K562 (cell line): ENCODE data around the gene DAGLA. TPM values are rescaled to one million over a fixed set of nuclear protein-coding genes. Genes with fewer than 3 reads are reported as not detected.

Source experiments
- ATAC-seq: fragments of 200-7000 bp; cut with Tn5 transposase; 3 replicates; pipeline ENCODE4 v1.9.1; 2020; ENCODE audit warnings: moderate library complexity
- BruUV-seq: library from RNA; stranded (reverse); fragments of 400-500 nt; replicated peaks from 2 replicates; lab custom pipeline; 2021; lab: Mats Ljungman, UMichigan
- CTCF ChIA-PET: fragments of 300-600 bp; formaldehyde crosslinking; extraction: SDS; loops from one replicate; lab custom pipeline; 2021; ENCODE audit warnings: low intra/inter-chr PET ratio; lab: Yijun Ruan, JAX
- POLR2A ChIA-PET: fragments of 300-600, 350-650 bp; sonication (Branson Sonifier 250); formaldehyde crosslinking; extraction: SDS; loops from one replicate; lab custom pipeline; 2021; ENCODE audit warnings: antibody characterized with exemption, inconsistent platforms; lab: Yijun Ruan, JAX
- DNase-seq, 4 experiments: peaks; one replicate each; pipeline versions ENCODE4 v3.0.0 to v3.0.0-alpha.2; 2011 to 2018; ENCODE audit warnings: low spot score in 3 of 4, mixed read lengths in 3 of 4; ENCODE audit errors: extremely low read depth in 1 of 4
- FAIRE-seq: peaks from 2 replicates; lab custom pipeline; 2011; peaks lifted over from hg19 to GRCh38; lab: Jason Lieb, UNC
- H2AFZ ChIP-seq: 2 replicates; pipeline ENCODE4 v1.6.0; 2011; ENCODE audit warnings: low read depth, low read length, control low read depth, inconsistent platforms
- H3K27ac ChIP-seq: fragments of 200-600 bp; 3 replicates; pipeline ENCODE4 v1.8.0; 2011; ENCODE audit warnings: low read depth, mild to moderate bottlenecking, control low read depth, inconsistent platforms, low read length, moderate library complexity, mixed read lengths; ENCODE audit errors: extremely low read depth
- H3K27me3 ChIP-seq, 2 experiments: fragments of 300-600 bp in 1 of 2; 2 replicates in 1 of 2; 3 replicates in 1 of 2; pipeline versions ENCODE4 v1.6.0 to v1.8.0; 2011; ENCODE audit warnings: inconsistent platforms in 2 of 2, low read length in 2 of 2, mild to moderate bottlenecking in 1 of 2, mixed read lengths in 1 of 2, moderate library complexity in 1 of 2; ENCODE audit not compliant: control insufficient read depth in 2 of 2, insufficient read depth in 2 of 2
- H3K36me3 ChIP-seq: fragments of 300-600 bp; 3 replicates; pipeline ENCODE4 v1.8.0; 2011; ENCODE audit warnings: mild to moderate bottlenecking, low read length, inconsistent platforms; ENCODE audit not compliant: control insufficient read depth, insufficient read depth
- H3K4me1 ChIP-seq, 2 experiments: fragments of 200-600 bp in 1 of 2; replicated peaks in 1 of 2; 2 replicates in 1 of 2; 3 replicates in 1 of 2; pipeline versions ENCODE4 v1.5.1 to v1.8.0; 2011; ENCODE audit warnings: inconsistent platforms in 2 of 2, low read length in 2 of 2, mild to moderate bottlenecking in 1 of 2, mixed read lengths in 1 of 2, moderate library complexity in 1 of 2; ENCODE audit not compliant: control insufficient read depth in 2 of 2, insufficient read depth in 2 of 2
- H3K4me2 ChIP-seq: 2 replicates; pipeline ENCODE4 v1.6.1; 2011; ENCODE audit warnings: low read length, control low read depth, inconsistent platforms, mixed read lengths; ENCODE audit not compliant: insufficient read depth
- H3K4me3 ChIP-seq: fragments of 200-600 bp; sonication (generic), shearing (Covaris generic); 2 replicates; pipeline ENCODE4 v1.5.1; 2016; ENCODE audit warnings: control low read depth, inconsistent platforms
- H3K79me2 ChIP-seq: fragments of 200-600 bp; 3 replicates; pipeline ENCODE4 v1.8.0; 2011; ENCODE audit warnings: low read length, inconsistent platforms; ENCODE audit not compliant: control insufficient read depth, insufficient read depth
- H3K9ac ChIP-seq, 2 experiments: 2 replicates each; pipeline versions ENCODE4 v1.6.0 to v1.6.1; 2011; ENCODE audit warnings: low read depth in 2 of 2, low read length in 2 of 2, control low read depth in 1 of 2, inconsistent platforms in 1 of 2, mild to moderate bottlenecking in 1 of 2, mixed read lengths in 1 of 2; ENCODE audit not compliant: insufficient read depth in 1 of 2
- H3K9me1 ChIP-seq: one replicate; pipeline ENCODE4 v1.6.0; 2011; ENCODE audit warnings: inconsistent platforms, mild to moderate bottlenecking, low read length, moderate library complexity; ENCODE audit not compliant: control insufficient read depth, insufficient read depth
- H3K9me3 ChIP-seq: replicated peaks from 2 replicates; pipeline ENCODE4 v1.5.1; 2011; ENCODE audit warnings: low read depth, low read length, inconsistent platforms; ENCODE audit not compliant: control insufficient read depth, insufficient read depth
- H4K20me1 ChIP-seq: replicated peaks from 2 replicates; pipeline ENCODE4 v1.6.1; 2011; ENCODE audit warnings: low read length, inconsistent platforms, mixed read lengths; ENCODE audit not compliant: control insufficient read depth, insufficient read depth
- AFF4 ChIP-seq: sonication (generic); formaldehyde crosslinking; IDR thresholded peaks from 2 replicates; pipeline ENCODE4 v1.8.0; 2023; ENCODE audit warnings: mild to moderate bottlenecking, missing genetic modification reagents
- CAMTA2 ChIP-seq: fragments of 250-450 bp; sonication (Bioruptor Pico); conservative IDR thresholded peaks from 2 replicates; pipeline ENCODE4 v1.5.1; 2022
- CEBPG ChIP-seq, 3 experiments: fragments of 200-800 bp in 1 of 3; sonication (Bioruptor generic) in 1 of 3; sonication (generic) in 1 of 3; formaldehyde crosslinking in 1 of 3; IDR thresholded peaks in 2 of 3; conservative IDR thresholded peaks in 1 of 3; 2 replicates each; pipeline versions ENCODE4 v1.6.1 to v1.8.0; 2016 to 2022; ENCODE audit warnings: missing compliant biosample characterization in 2 of 3, missing genetic modification characterization in 2 of 3, mild to moderate bottlenecking in 1 of 3, missing genetic modification reagents in 1 of 3
- CREB1 ChIP-seq, 2 experiments: sonication (generic) in 1 of 2; formaldehyde crosslinking in 1 of 2; IDR thresholded peaks; 2 replicates each; pipeline versions ENCODE4 v1.6.1 to v1.8.0; 2012 to 2022; ENCODE audit warnings: inconsistent platforms in 1 of 2, mild to moderate bottlenecking in 1 of 2, missing genetic modification reagents in 1 of 2, moderate library complexity in 1 of 2
- DDX20 ChIP-seq: fragments of 450-650 bp; IDR thresholded peaks from 2 replicates; pipeline ENCODE4 v1.6.1; 2016; ENCODE audit warnings: missing genetic modification characterization, low read depth, mild to moderate bottlenecking, missing compliant biosample characterization, moderate library complexity
- KDM1A ChIP-seq, 2 experiments: fragments of 450-650 bp; IDR thresholded peaks; 2 replicates each; pipeline ENCODE4 v1.6.1; 2016; ENCODE audit warnings: mild to moderate bottlenecking in 2 of 2
- MAFG ChIP-seq: fragments of 450-650 bp; conservative IDR thresholded peaks from 2 replicates; pipeline ENCODE4 v1.6.1; 2016; ENCODE audit warnings: missing genetic modification characterization, missing compliant biosample characterization
- MTA2 ChIP-seq: fragments of 450-650 bp; IDR thresholded peaks from 2 replicates; pipeline ENCODE4 v1.6.1; 2016; ENCODE audit warnings: low read depth
- MYNN ChIP-seq, 2 experiments: sonication (generic); formaldehyde crosslinking in 1 of 2; IDR thresholded peaks; 2 replicates each; pipeline versions ENCODE4 v1.5.0 to v1.6.1; 2016 to 2020; ENCODE audit warnings: antibody characterized with exemption in 1 of 2, missing genetic modification reagents in 1 of 2
- NFE2 ChIP-seq: IDR thresholded peaks from 2 replicates; pipeline ENCODE4 v1.6.1; 2014; ENCODE audit warnings: antibody characterized with exemption, low read depth
- PURB ChIP-seq: sonication (generic); formaldehyde crosslinking; IDR thresholded peaks from 2 replicates; pipeline ENCODE4 v1.9.0; 2021; ENCODE audit warnings: low read depth, mild to moderate bottlenecking, missing genetic modification reagents
- RAD21 ChIP-seq, 2 experiments: fragments of 250-450 bp in 1 of 2; fragments of 450-650 bp in 1 of 2; sonication (Bioruptor Pico) in 1 of 2; formaldehyde crosslinking in 1 of 2; IDR thresholded peaks in 1 of 2; conservative IDR thresholded peaks in 1 of 2; 2 replicates each; pipeline versions ENCODE4 v1.4.0 to v1.8.0; 2020 to 2022; ENCODE audit warnings: mild to moderate bottlenecking in 2 of 2, moderate library complexity in 1 of 2
- SIN3A ChIP-seq, 2 experiments: fragments of 150-350 bp in 1 of 2; IDR thresholded peaks; 2 replicates each; pipeline ENCODE4 v1.6.1; 2011 to 2016; ENCODE audit warnings: borderline replicate concordance in 2 of 2, low read depth in 2 of 2, low read length in 2 of 2, mild to moderate bottlenecking in 2 of 2, moderate library complexity in 2 of 2; ENCODE audit not compliant: control insufficient read depth in 1 of 2
- TAL1 ChIP-seq: fragments of 450-650 bp; IDR thresholded peaks from 2 replicates; pipeline ENCODE4 v1.6.1; 2016; ENCODE audit warnings: mild to moderate bottlenecking
- ZNF311 ChIP-seq: fragments of 250-450 bp; sonication (Bioruptor Pico); IDR thresholded peaks from 2 replicates; pipeline ENCODE4 v1.4.0; 2020; ENCODE audit warnings: mild to moderate bottlenecking, moderate library complexity
- ZNF780A ChIP-seq: fragments of 250-450 bp; sonication (Bioruptor Pico); IDR thresholded peaks from 2 replicates; pipeline ENCODE4 v1.5.0; 2021; ENCODE audit warnings: mild to moderate bottlenecking
- WGBS: fragments of 100-300 bp; shearing (Covaris generic); methylation state at CpG from one replicate; pipeline ENCODE4 v1.1.6; 2016; ENCODE audit warnings: low coverage, mixed read lengths; ENCODE audit not compliant: insufficient coverage; ENCODE audit errors: missing lambda C conversion rate; 5-methylcytosine and 5-hydroxymethylcytosine counted together
- in situ Hi-C: fragments of 300-500 bp; cut with MboI; formaldehyde crosslinking; loops from 4 replicates; pipeline ENCODE4 v1.15.0; 2018; ENCODE audit warnings: inconsistent platforms, mixed read lengths
- intact Hi-C: fragments of 100-400 bp; cut with micrococcal nuclease; formaldehyde crosslinking; loops from 2 replicates; pipeline ENCODE4 v1.14.2; 2022
- polyA plus RNA-seq, 8 experiments: library from polyadenylated mRNA; depleted of rRNA in 4 of 8; stranded (reverse) in 5 of 8; unstranded in 3 of 8; fragments of >200 nt; fragmentation: Nextera tagmentation in 2 of 8; fragmentation: Illumina TruSeq in 1 of 8; extraction: Ambion mirVana in 2 of 8; extraction: Trizol in 1 of 8; gene quantifications; 2 replicates each; pipeline versions ENCODE4 v1.2.1 to v1.2.3, GENCODE V29; 2011 to 2014; ENCODE audit warnings: inconsistent platforms in 1 of 8, missing spikeins in 1 of 8
- total RNA-seq, 7 experiments: library from RNA; depleted of rRNA in 6 of 7; stranded (reverse); fragments of >200 nt in 6 of 7; fragmentation: Illumina TruSeq in 2 of 7; extraction: Trizol in 2 of 7; gene quantifications; 2 replicates each; pipeline versions ENCODE4 v1.2.1 to v1.2.3, GENCODE V29; 2011 to 2021; ENCODE audit warnings: low replicate concordance in 1 of 7

Gene DAGLA
- total and polyA plus RNA-seq, 9 of the 15 experiments (the other 6 are each of a cell fraction or from before 2014, with no cell fraction given) = 0.03 to 0.16 (median 0.04) TPM; not detected in 4

GRCh38 chr11:61733120-61733978 is 53.2 kb downstream of the DAGLA start:
- POLR2A ChIA-PET = interaction anchor here (0.6 to 1.6 kb wide), 5 partner anchors 9 to 59 kb away, joined by 3 to 4 read pairs (median 3); partner anchors contain the start of gene TMEM258
- WGBS = 11% methylated on average over 13 of the region's 13 CpGs
- TF ChIP-seq CAMTA2 (CRISPR knock-in tag) = no peak
- no peak for TF ChIP-seq DDX20 (tag)
- no peak for TF ChIP-seq PURB
- no peak for TF ChIP-seq ZNF780A
- TF ChIP-seq NFE2 = no peak
- peak; percentile 80 to 93 for TF ChIP-seq RAD21 (CRISPR knock-in tag; conservative IDR thresholded peaks at IDR 0.05 in 1 of 2, IDR thresholded peaks at IDR 0.05 in 1 of 2)
- TF ChIP-seq SIN3A (IDR thresholded peaks at IDR 0.05; ENCODE audit: borderline replicate concordance in 2 of 2, control insufficient read depth in 1 of 2, low read depth in 2 of 2, low read length in 2 of 2) = peak; percentile 63 to 72; a peak in 2 of 4 replicates
- TF ChIP-seq CREB1 (IDR thresholded peaks at IDR 0.05) = 0 out of 2 replicates have a peak, but pooled peaks have one; percentile 12
- no peak for TF ChIP-seq CREB1 (CRISPR knock-in tag; IDR thresholded peaks at IDR 0.05)
- no peak for TF ChIP-seq ZNF311
- peak; percentile 30; the same call in 1 of the 2 replicates for TF ChIP-seq CEBPG (CRISPR knock-in tag; IDR thresholded peaks at IDR 0.05)
- TF ChIP-seq CEBPG (tag; conservative IDR thresholded peaks at IDR 0.05 in 1 of 2, IDR thresholded peaks at IDR 0.05 in 1 of 2) = no peak
- TF ChIP-seq KDM1A (IDR thresholded peaks at IDR 0.05) = peak in 1 of 2 experiments; percentile 82; a peak in 2 of 4 replicates
- TF ChIP-seq MYNN (IDR thresholded peaks at IDR 0.05) = no peak
- no peak for TF ChIP-seq MYNN (CRISPR knock-in tag; IDR thresholded peaks at IDR 0.05)
- no peak for TF ChIP-seq MAFG (tag)
- no peak for TF ChIP-seq MTA2
- TF ChIP-seq AFF4 (CRISPR knock-in tag) = no peak
- TF ChIP-seq TAL1 = no peak

More at GRCh38 chr11:61733120-61733978, 53.2 kb downstream of the DAGLA start:
- in situ Hi-C loops = no loop called here
- DNase-seq (peak; percentile 87 to 90 (median 88)), ATAC-seq (peak; percentile 94), FAIRE-seq (peak; percentile 98)
- BruUV-seq = no TSS peak
- no peak overlapping the region for H3K4me2 ChIP-seq
- no peaks in the 10 kb centered on the region for H3K36me3 ChIP-seq
- no peak overlapping the region for H3K4me3 ChIP-seq
- peak overlapping the region in 1 of 2 experiments; percentile 74; a peak in 2 of 4 replicates for H3K9ac ChIP-seq
- peaks cover 4 to 46% of the 10 kb centered on the region in 2 experiments; a peak in 4 of 5 replicates for H3K27me3 ChIP-seq
- peaks cover 0 to 34% of the 10 kb centered on the region in 2 experiments; a peak in 2 of 5 replicates for H3K4me1 ChIP-seq
- intact Hi-C loops = loop anchor here (1.0 to 2.0 kb wide), 2 partner anchors 53 to 95 kb away; partner anchors contain the start of gene DAGLA
- H3K9me3 ChIP-seq = no peaks in the 10 kb centered on the region
- peaks cover 9% of the 10 kb centered on the region; the same call in 1 of the 2 replicates for H4K20me1 ChIP-seq
- no peak overlapping the region for H3K27ac ChIP-seq
- H3K79me2 ChIP-seq = no peaks in the 10 kb centered on the region
- no peaks in the 10 kb centered on the region for H3K9me1 ChIP-seq
- H2AFZ ChIP-seq = no peak overlapping the region
- CTCF ChIA-PET = interaction anchor here (0.6 to 2.4 kb wide), 4 partner anchors 10 to 264 kb away, joined by 3 to 17 read pairs (median 4); partner anchors contain the start of gene DAGLA
